Measurements from ENCODE around the gene CEP72.
"Not testable (repeated sequence)": the region's sequence is repeated elsewhere in the genome, so short reads cannot be mapped to it uniquely, and the experiment has no call there.

CEP72 gene

GRCh38 chr5:580436-580835, 31.7 kb upstream of the CEP72 start:
- no peak for DNase-seq

- no peak for DNase-seq
Observed at GRCh38 chr5:581266-581665, 30.9 kb upstream of the CEP72 start.

DNA sequence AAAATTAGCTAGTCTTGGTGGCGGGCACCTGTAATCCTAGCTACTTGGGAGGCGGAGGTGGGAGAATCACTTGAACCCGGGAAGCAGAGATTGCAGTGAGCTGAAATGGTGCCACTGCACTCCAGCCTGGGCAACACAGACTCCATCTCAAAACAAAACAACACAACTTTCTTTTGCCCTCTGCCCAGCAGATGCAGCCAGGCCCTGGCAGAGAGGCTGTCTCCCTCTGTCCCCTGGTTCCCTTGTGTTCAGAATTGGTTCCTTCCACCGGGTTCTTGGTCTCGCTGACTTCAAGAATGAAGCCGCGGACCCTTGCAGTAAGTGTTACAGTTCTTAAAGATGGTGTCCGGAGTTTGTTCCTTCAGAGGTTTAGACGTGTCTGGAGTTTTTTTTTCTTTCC, 30.2 kb upstream of the CEP72 start:
- no peak for DNase-seq

GRCh38 chr5:582445-582844, 29.7 kb upstream of the CEP72 start:
- DNase-seq: not testable (repeated sequence)

GRCh38 chr5:582936-583635, 29.1 kb upstream of the CEP72 start:
- no peak for DNase-seq

DNA sequence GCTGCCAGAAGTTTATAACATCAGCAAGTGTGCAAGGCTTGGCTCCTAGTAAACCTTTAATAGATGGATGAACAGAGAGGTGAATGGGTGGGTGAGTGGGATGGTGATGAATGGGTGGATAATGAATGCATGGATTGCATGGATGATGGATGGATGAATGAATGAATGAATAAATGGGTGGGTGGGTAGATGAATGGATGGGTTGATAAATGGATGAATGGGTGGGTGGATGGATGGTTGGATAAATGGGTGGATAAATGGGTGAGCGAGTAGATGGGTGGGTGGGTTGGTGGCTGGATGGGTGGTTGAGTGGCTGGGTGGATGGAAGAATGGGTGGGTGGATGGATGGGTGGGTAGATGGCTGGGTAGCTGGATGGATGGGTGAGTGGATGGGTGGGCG, 28.5 kb upstream of the CEP72 start:
- DNase-seq: no peak

- DNase-seq: no peak
Observed at GRCh38 chr5:584216-584615, 27.9 kb upstream of the CEP72 start.

GRCh38 chr5:584846-585245, 27.3 kb upstream of the CEP72 start:
- DNase-seq: no peak

DNA sequence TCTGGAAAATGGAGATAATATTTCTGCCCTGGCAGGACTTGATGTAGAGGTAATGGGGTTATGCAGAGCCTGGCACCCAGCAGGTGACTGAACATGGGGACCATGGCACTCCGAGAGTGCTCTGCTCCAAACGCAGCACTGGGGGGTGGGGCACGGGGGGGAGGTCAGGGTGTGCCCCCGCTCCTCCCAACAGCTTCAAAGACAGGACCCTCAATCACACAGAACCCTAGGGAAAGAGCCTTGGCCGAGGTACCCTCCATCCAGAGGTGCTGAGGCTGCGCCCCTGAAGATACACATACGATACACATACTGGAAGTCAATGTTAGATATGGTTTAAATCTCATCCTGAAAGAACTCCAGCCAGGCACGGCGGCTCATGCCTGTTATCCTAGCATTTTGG, 26.6 kb upstream of the CEP72 start:
- no peak for DNase-seq

DNA sequence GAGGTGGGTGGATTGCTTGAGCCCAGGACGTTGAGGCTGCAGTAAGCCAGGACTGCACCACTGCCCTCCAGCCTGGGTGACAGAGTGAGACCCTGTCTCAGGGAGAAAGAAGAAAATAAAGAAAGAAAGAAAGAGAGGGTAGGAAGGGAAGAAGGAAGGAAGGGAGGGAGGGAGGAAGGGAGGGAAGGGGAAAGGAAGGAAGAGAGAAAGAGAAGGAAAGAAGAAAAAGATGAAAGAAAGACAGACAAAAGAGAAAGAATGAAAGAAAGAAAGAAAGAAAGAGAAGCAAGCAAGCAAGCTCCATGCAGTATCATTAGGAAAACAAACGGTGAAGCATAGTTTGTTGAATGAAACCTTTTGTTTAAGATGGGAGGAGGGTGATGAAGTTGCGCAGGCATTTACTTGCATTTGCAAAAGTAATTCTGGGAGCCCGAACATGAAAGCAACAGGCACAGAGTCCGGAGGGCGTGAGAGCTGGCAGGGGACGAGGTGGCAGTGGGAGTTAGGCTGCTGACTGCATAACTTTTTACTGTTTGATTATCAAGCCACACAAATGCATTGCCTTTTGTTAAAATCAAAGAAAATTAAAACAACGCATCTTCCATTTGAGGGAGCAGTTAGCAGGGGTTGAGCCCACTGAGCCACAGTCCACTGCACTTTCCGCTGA, 26.0 kb upstream of the CEP72 start:
- no peak for DNase-seq

GRCh38 chr5:586751-587285, 25.3 kb upstream of the CEP72 start:
- no peak for DNase-seq

DNA sequence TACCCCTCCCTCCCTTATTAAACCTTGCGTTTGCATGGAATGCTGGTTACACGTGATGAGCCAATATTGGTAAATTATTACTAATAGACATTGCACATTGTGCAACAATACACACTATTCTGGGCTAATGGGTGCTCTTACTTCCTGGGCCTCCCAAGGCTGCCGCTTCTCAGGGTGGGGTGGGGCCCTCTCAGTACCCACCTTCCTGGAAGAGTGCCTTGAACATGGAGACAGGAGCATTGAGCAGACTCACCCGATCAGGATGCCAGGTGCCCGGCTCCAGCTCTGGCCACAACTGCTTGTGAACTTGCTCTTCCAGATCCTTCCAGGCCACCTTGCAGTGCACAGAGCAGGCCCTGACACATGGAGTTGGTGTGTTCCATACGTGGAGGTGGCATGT, 24.7 kb upstream of the CEP72 start:
- DNase-seq: no peak

DNA sequence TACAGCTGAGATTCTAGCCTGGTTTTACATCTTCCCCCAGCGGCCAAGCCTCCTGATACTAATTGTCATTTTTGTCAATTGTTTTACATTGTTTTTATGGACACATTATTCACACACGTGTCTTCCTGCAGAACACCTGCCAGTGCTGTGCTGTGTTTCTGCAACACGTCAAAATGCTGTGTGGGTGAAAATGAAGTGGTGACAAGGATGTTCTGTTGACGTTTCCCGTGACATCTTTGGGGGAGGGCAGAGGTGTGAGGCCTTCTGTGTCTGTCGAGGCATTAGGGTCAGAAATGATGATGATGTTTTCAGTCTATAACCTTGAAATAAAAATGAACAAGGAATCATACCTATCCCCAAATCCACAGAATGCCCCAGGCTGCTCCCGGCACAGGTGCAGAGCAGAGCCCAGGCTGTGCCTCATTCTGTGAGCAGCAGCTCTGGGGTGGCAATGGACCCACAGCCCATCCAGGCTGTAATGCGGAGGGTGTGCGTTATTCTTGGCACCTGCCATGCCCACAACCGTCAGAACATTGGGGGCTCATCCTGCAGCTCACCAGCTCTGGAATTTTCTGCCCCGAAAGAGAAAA, 23.6 kb upstream of the CEP72 start:
- no peak for DNase-seq

DNA sequence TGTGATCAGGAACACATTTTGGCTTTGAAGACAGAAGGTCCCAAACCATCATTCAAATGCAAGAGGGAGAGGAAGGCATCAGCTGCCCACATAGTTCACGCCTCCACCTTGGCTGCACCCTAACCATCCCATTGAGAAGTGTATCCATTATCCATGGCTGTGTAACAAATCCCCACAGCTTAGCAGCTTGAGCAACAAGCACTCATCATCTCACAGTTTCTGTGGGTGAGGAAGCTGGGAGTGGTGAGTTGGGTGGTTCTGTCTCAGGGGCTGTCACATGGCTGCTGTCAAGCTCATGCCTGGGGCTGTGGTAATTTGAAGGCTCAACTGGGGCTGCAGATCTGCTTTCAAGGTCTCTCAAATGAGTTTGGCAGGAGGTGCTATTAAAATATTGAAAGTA, 23.0 kb upstream of the CEP72 start:
- DNase-seq: no peak

- DNase-seq: no peak
Observed at GRCh38 chr5:589588-589987, 22.6 kb upstream of the CEP72 start.

- no peak for DNase-seq
Observed at GRCh38 chr5:590346-590745, 21.8 kb upstream of the CEP72 start.

DNA sequence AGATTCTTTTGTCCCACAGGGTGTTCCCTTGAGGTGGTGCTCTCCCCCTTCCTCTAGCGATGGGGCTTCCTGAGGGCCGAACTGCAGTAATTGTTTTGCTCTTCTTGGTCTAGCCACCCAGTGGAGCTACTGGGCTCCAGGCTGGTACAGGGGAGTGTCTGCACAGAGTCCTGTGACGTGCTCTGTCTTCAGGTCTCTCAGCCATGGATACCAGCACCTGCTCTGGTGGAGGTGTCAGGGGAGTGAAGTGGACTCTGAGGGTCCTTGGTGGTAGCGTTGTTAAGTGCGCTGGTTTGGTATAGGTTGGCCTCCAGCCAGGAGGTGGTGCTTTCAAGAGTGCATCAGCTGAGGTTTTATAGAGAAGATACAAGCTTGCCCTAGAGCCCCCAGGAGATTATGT, 20.4 kb upstream of the CEP72 start:
- no peak for DNase-seq

DNA sequence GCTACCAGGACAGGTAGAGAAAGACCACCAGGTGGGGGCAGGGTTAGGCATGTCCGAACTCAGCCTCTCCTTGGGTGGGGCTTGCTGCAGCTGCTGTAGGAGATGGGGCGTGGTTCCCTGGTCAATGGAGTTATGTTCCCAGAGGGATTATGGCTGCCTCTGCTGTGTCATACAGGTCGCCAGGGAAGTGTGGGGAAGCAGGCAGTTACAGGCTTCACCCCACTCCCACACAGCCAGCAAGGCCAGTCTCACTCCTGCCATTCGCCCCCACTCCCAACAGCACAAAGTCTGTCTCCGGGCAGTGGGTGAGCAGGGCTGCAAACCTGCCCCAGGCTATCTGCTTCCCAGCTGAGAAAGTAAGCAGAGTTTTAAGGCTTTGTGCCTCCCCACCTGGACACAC, 20.0 kb upstream of the CEP72 start:
- no peak for DNase-seq

DNA sequence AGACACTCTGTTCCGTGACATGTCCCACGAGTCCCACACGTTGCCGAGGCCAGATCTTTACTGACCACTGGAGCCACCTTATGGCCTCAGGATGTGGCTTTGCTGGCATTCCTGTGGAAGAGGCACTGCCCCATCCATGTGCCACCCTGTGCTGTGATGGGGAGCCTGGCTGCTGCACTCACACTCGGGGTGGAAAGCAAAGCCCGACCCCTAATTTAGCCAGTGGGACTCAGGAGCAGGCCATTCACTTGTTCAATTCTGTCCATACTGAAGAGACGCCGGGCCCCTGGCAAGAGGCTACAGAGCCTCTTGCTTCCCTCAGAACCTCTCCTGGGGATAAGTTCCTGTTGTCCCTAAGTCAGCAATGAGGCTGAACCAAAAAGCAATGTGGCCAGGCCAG, 18.6 kb upstream of the CEP72 start:
- no peak for DNase-seq

DNA sequence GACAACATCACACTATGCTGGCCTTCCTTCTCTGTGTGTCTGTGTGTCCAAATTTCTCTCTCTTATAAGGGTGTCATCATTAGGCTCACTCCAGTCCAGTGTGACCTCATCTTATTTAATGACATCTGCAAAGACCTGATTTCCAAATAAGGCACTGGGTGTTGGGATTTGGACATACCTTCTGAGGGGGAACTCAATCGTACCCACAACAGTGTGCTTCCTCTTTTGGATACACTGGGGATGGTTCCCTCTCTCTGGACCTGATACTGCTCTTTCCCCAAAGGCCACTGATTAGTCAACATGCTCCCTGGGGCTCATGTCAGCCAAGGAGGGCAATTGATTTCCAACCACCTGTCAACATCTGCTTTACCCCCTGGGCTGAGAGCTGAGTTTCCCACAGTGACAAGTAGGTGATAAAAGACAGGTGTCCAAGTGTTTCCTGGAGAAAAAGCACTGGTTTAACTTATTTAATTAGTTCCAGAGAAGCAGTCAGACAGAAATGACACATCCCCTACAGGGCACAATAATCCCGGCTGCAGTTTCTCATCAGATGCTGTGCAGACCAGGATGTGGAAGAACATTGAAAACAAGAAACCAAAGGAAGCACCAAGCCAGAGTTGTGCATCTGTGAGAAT, 17.8 kb upstream of the CEP72 start:
- no peak for DNase-seq

DNA sequence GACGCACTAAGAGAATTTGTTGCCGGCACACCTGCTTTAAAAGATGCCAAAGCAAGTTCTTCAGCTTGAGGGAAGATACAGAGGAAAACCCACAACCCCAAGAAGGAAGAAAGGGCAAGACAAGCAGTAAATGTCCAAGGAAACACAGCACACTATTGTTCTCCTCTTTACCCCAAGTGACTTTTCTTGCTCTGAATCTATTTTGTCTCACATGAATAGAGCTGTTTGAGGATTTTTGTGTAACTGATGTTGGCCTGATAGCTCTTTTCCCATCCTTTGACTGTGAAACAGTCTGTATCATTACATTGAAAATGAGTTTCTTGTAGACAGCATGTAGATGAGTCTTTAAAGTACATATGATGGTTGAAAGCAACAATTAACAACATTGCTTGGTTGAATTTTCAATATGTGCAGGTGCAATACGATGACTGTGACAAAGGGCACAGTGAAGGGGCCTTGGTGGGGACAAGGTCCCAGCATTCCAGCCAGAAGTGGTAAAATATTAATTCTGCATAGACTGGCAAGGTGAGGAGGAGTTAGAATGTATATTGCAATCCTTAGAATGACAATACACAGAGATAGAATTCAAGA, 16.8 kb upstream of the CEP72 start:
- no peak for DNase-seq

DNA sequence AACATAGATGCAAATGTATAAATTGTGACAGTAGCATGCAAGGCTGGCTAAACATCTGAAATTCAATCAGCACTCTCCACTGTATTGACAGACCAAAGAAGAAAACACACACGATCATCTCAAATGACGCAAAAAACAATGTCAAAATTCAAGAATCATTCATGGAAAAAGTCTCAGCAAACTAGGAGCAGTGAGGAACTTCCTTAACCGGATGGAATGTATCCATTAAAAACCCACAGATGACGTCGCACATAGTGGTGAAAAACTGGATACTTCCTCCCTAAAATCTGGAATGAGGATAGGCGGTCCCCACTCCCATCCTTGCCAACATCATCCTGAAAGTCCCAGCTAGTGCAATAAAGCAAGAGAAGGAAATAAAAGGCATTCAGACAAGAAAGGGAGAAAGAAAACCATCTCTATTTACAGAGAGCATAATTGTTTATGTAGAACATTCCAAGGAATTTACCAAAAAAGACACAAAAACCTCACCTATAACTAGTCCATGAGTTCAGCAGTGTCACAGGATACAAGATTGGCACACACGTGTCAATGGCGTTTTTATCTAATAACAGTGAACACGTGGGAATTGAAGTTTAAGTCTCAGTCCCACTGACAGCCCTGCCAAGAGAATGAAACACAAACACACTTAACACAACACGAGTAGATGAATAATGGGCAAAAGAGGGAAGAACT, 14.1 kb upstream of the CEP72 start:
- no peak for DNase-seq

DNA sequence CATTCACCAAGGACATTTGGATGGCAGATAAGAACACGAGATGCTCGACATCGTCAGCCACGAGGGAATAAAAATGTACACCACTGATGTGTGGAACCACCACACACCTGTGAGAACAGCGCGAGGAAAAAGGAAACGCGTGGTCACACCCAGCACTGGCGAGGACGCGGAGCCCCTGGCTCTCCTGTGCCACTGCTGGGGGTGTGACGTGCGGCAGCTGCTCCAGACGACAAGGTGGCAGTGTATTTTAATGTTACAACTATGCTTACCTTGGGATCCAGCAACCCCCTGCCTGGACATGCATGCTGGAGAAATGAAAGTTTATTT, 13.6 kb upstream of the CEP72 start:
- DNase-seq: no peak
